ENCODE results near the gene CAMSAP1.

Gene CAMSAP1

GRCh38 chr9:135827866-135828580 is 79.3 kb downstream of the CAMSAP1 start:
- DNase-seq = no peak

GRCh38 chr9:135827301-135827700 is 80.0 kb downstream of the CAMSAP1 start:
- DNase-seq = no peak

- DNase-seq = no peak
Measured at GRCh38 chr9:135826188-135826545, 81.2 kb downstream of the CAMSAP1 start.

GRCh38 chr9:135825435-135826187 is 81.7 kb downstream of the CAMSAP1 start:
- DNase-seq = no peak

- DNase-seq = no peak
Measured at GRCh38 chr9:135823036-135823435, 84.3 kb downstream of the CAMSAP1 start.

- DNase-seq = no peak
Measured at GRCh38 chr9:135822374-135822755, 85.0 kb downstream of the CAMSAP1 start.

- no peak for DNase-seq
Measured at GRCh38 chr9:135821733-135822373, 85.5 kb downstream of the CAMSAP1 start.

- no peak for DNase-seq
Measured at GRCh38 chr9:135821116-135821515, 86.2 kb downstream of the CAMSAP1 start.

- no peak for DNase-seq
Measured at GRCh38 chr9:135820661-135821060, 86.7 kb downstream of the CAMSAP1 start.

GRCh38 chr9:135819905-135820304 is 87.4 kb downstream of the CAMSAP1 start:
- DNase-seq = no peak

GRCh38 chr9:135818718-135819475 is 88.4 kb downstream of the CAMSAP1 start:
- DNase-seq = no peak

GRCh38 chr9:135817951-135818717 is 89.2 kb downstream of the CAMSAP1 start:
- no peak for DNase-seq

GRCh38 chr9:135816651-135816970 is 90.7 kb downstream of the CAMSAP1 start:
- DNase-seq = no peak

GRCh38 chr9:135815830-135816650 is 91.3 kb downstream of the CAMSAP1 start:
- no peak for DNase-seq

- no peak for DNase-seq
Measured at GRCh38 chr9:135815413-135815812, 91.9 kb downstream of the CAMSAP1 start.

- no peak for DNase-seq
Measured at GRCh38 chr9:135814421-135815095, 92.8 kb downstream of the CAMSAP1 start.

GRCh38 chr9:135813671-135814290 is 93.6 kb downstream of the CAMSAP1 start:
- no peak for DNase-seq

- DNase-seq = no peak
Measured at GRCh38 chr9:135812961-135813360, 94.4 kb downstream of the CAMSAP1 start.

GRCh38 chr9:135811801-135812200 is 95.5 kb downstream of the CAMSAP1 start:
- no peak for DNase-seq

- no peak for DNase-seq
Measured at GRCh38 chr9:135810806-135811575, 96.4 kb downstream of the CAMSAP1 start.
